8988T (cell line): Measurements from ENCODE around the gene SLC35E2B.
"Not testable (repeated sequence)": the region's sequence is repeated elsewhere in the genome, so short reads cannot be mapped to it uniquely, and the experiment has no call there.

Experiments used
- DNase-seq: peaks from one replicate; pipeline ENCODE4 v3.0.0; 2011

SLC35E2B gene

DNA sequence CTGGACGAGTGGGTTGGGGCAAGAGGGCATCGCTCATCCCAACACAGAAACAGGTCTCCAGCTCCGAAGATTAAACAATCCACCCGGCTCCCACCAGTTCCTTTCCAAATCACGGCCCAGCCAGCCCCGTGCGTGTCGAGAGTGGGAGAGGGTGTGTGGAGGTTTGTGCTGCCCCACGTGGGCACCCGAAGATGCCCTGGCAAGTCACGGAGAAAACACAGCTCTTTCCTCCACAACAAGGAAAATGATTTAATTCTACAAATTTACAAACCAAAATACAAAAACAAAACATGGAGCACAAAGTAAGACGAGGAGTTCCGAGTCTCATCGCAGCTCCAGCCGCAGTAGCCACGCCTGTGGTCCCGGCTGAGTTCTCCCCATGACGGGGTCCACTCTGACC is 9.9 kb upstream of the SLC35E2B start:
- DNase-seq = not testable (repeated sequence)

DNA sequence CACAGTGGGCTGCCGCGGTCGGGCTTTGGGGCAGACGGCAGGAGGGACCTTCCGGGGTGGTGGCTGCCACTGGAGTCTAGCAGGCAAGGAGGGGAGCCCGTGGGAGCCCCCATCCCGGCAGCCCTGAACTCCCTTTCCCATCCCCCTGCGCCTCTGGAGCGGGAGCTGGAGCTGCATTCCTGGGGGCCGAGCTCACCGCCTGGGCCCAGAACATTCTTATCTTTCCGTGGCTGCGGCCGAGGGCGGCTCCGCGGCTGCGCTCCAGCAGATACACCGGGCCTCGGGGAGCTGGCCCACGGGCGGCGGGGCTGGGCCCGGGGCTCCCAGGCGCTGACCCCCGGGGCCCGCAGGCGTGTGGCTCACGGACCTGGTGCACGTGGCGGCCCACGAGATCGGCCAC is 8.0 kb upstream of the SLC35E2B start:
- not testable (repeated sequence) for DNase-seq

DNA sequence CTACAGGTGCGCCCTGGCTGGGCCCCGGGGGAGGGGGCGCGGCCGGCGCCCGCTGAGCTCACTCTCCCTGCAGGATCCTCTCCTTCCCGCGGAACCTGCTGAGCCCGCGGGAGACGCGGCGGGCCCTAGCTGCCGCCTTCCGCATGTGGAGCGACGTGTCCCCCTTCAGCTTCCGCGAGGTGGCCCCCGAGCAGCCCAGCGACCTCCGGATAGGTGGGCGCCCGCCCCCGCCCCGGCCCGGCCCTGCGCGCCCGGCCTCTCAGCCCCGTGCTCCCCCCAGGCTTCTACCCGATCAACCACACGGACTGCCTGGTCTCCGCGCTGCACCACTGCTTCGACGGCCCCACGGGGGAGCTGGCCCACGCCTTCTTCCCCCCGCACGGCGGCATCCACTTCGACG is 7.5 kb upstream of the SLC35E2B start:
- DNase-seq = not testable (repeated sequence)

DNA sequence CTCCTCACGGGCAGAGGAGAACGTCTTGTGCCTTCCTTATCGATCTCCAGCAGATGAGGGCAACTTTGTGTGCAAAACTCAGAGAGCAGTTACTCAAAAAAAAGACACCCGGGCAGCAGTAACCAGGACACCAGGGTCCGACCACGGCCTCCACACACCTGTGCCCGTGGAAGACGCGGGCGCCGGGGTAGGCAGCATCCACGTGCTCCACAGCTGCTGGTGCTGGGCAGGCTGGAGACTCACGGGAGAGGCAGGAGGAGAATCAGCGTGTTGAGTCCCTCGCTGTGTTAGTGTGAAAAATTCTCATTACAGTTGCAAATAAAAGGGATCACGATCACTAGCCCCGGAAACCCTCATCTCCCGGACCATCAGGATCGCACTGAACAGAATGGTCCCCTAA is 6.5 kb upstream of the SLC35E2B start:
- not testable (repeated sequence) for DNase-seq

DNA sequence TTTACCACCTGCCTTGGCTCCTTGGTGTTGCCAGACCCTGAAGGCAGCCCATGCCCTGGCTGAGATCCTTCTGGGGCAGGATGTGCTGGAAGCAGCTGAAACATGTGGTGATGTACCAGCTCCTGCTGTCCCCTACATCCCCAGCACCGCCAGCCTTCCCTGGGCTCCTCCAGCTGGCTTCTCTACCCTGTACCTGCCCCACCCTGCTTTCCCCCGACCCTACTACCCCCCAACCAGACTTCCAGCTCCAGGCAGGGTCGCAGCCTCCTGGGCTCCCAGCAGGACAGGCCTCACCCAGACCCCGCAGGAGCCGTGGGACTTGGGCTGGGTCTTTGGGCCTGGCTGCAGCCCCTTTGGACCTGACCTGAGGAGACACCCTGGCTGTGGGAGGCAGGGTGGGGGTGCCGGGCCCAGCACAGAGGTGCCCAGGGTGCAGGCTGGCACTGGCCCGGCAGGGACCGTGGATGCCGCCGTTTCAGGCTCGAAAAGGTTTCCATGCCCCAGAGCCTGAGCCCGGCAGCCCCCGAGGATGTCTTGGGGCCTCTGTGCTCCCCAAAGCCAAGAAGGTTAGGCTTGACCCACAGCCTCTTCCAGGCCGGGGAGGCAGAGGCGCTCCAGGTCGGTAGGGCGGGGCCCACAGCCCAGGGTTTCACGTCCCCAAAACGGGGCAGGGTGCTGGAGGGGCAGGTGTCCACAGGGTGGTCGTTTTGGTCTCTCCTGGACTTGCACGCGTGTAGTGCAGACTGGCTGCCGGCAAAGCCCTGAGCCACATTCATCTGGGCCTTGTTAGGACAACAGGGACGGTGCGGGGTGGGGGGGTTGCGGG is 5.0 kb upstream of the SLC35E2B start:
- DNase-seq = not testable (repeated sequence)

DNA sequence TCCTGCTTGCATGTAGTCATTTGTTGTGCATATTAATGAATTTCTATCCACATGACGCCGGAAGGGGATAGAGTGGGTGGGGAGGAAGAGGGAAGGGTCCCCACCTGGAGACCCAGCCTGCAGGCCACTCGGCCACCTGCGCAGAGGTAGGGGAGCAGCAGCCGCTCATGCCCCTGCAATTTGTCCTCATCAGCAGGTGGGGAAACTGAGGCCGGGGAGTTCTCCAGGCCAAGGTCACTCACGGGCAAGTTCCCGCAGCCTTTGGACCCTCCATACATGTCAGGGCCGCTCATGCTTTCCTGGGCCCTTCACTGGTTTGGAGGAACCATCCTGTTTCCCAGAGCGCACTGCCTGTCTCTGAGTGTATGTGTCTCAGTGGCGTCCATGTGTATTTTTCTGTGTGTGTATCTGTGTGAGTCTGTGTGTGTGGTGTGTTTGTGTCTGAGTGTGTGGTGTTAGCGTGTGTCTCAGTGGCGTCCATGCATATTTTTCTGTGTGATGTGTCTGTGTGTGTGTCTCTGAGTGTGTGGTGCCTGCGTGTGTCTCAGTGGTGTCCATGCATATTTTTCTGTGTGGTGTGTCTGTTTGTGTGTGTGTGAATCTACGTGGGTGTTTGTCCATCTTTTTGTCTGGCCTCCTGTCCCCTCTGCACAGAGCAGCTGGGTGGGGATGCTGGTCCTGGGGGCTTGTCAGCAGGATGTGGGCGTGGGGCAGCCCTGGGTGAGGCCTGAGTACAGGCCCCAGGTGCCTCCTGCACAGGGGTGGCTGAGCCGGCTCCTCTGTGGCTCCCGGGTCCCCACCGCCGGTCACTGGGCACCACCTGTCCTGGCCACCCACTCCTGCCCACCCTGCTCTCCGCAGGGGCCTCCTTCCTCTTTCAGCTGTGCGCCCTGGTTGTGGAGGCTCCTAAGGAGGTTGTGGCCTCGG is 4.1 kb upstream of the SLC35E2B start:
- not testable (repeated sequence) for DNase-seq

DNA sequence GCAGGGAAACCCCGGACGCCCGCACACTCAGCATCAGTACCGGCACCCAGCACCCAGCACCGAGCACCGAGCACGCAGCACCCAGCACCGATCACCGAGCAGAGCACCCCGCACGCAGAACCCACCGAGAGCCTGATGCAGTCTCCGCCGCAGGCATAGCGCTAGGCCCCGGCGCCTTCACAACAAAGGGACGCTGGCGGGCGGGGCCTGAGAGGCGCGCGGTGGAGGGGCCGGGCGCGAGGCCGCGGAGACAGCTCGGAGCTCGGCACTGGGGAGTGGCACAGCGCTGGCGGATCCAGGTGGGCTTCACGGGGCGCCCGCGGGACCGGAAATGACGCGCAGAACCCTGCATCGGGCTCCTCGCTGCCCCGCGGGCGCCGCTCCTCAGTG is 276 bp downstream of the SLC35E2B start:
- not testable (repeated sequence) for DNase-seq

DNA sequence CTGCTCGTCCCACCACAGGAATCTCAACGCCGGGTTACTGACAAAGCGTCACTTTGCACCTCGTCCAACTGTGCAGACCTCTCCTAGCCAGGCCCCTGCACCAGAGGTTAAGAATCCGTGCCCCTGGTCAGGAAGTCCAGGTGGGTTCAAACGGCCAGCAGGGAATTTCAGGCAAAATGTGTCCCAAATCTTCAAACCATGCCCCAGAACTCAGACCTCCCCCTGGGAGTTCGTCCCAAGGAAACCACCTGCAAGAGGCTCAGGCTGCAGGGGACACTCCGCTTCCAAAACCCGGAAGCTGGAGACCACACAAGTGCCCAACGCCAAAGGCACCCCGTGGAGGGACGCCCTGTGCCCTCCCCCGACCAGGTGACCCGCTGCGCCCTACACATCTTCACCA is 1.2 kb downstream of the SLC35E2B start:
- DNase-seq = not testable (repeated sequence)

DNA sequence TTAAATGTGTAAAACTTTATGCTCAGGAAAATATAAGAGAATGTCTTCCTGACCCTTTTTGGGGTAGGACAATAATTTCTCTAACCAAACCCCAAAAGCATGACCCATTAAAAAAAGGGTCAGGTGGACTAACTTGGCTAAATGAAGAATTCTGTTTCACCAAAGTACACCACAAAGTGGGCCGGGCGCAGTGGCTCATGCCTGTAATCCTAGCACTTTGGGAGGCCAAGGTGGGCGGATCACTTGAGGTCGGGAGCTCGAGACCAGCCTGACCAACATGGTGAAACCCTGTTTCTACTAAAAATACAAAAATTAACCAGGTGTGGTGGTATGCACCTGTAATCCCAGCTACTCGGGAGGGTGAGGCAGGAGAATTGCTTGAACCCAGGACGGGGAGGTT is 3.1 kb downstream of the SLC35E2B start:
- not testable (repeated sequence) for DNase-seq

DNA sequence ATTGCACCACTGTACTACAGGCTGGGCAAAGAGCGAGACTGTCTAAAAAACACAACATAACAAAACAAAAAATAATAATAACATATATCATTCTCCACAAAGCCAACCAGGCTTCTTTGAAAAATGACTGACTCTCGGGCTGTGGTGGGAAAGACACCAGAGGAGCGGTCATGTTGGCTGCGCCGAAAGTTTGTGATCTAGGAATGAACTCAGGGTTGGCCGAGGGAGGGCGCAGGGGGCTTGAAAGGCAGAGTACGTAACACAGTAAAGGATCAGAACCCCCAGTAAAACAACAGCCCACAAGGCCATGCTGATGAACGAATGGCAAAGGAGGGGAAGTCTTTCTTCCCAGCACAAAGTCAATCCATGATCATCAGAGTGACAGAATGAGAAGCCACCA is 4.7 kb downstream of the SLC35E2B start:
- DNase-seq = no peak

DNA sequence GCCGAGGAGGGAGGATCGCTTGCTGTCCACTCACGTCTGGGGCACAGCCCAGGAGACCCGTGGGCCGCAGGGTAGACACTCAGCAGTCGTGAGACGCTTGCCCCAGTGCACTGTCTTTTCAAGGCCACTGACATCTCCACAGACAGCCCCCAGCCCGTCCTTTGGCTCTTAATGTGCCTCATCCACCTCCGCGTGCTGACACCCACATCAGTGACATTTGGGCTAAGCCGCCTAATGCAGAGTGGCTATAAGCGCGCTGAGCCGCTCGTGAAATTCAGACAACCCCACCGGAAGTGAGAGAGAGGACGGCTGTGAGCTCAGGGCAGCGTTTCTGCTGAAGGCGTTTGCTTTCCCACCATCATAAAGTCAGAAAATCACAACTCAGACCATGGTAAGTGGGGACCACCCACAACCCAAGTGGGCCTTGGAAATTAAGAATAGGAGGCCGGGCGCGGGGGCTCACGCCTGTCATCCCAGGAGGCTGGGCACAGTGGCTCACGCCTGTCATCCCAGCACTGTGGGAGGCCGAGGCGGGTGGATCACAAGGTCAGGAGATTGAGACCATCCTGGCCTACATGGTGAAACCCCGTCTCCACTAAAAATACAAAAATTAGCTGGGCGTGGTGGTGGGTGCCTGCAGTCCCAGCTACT is 8.4 kb downstream of the SLC35E2B start:
- no peak for DNase-seq

DNA sequence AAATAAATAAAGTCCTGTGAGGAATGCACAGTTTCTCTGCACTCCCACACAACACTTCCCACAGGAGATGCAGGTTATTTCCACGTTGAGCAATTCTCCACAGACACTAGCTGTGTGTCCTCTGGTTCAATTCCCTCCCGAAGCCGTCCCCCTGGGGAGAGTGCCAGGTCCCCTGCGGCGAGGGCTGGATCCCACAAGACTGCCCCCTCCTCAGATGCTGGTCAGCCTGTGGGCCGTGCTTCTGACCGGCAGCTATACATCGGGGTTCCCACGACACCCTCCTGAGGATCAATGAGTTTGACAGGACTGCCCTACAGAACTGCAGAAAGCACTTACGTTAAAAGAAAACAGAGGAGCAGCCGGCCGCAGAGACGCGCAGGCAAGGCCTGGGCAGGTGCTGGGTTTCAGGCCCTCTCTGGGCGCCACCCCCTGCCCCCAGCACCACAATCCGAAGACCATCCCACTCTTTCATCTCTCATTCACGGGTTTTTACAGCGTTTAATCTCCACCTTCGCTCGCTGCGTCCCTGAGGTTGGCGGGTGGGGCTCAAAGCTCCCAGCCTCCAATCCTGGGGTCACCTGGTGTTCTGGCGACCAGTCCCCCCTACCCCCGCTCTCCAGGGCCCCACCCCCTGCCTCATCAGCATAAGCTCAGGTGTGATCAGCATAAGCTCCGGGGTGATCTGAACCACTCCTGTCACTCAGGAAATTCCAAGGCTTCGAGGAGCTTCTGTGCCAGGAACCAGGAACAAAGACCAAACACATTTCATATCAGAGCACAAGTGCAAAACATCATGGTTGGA is 9.3 kb downstream of the SLC35E2B start:
- DNase-seq = no peak

DNA sequence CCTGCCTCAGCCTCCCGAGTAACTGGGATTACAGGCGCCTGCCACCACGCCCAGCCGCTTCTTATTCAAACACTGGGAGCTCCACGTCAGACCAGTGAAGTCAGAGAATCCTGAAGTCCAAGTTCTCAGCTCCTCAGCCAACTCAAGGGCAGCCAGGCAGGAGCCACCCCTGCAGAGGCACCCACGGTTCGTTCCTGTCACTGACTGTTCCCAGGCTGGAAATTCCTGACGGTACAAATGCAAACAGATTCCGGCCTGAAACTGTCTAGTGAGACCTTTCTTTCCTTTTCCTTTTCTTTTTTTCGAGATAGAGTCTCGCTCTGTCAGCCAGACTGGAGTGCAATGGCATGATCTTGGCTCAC is 11.7 kb downstream of the SLC35E2B start:
- DNase-seq = no peak

DNA sequence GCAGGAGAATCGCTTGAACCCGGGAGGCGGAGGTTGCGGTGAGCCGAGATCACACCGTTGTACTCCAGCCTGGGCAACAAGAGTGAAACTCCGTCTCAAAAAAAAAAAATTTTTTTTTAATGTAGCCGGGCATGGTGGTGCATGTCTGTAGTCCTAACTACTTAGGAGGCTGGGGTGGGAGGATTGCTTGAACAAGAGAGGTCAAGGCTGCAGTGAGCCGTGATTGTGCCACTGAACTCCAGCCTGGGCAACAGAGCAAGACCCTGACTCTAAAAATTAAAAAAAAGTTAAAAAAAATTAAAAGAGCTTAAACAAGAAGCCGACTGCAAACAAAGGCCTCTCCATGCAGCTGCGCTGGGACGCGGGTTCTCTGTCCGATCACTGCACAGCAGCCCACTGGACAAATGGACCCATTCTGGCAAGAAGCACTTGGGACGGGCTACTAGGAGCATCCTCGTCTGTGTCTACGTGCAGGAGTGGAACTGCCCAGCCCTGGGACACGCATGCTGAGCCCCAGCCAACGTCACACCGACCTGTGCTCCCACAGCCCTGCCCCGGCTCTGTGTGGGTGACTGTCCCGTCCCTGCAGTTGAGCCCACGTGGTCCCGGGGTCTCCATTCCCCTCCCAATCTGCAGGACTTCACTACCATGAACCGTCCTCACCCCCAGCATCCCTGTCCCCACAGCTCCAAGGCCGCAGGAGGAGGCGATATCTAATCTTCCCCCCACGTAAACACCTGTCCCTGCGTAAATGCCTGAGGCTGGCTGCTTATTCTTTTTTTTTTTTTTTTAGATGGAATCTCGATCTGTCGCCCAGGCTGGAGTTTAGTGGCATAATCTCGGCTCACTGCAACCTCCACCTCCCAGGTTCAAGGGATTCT is 12.3 kb downstream of the SLC35E2B start:
- DNase-seq = no peak

DNA sequence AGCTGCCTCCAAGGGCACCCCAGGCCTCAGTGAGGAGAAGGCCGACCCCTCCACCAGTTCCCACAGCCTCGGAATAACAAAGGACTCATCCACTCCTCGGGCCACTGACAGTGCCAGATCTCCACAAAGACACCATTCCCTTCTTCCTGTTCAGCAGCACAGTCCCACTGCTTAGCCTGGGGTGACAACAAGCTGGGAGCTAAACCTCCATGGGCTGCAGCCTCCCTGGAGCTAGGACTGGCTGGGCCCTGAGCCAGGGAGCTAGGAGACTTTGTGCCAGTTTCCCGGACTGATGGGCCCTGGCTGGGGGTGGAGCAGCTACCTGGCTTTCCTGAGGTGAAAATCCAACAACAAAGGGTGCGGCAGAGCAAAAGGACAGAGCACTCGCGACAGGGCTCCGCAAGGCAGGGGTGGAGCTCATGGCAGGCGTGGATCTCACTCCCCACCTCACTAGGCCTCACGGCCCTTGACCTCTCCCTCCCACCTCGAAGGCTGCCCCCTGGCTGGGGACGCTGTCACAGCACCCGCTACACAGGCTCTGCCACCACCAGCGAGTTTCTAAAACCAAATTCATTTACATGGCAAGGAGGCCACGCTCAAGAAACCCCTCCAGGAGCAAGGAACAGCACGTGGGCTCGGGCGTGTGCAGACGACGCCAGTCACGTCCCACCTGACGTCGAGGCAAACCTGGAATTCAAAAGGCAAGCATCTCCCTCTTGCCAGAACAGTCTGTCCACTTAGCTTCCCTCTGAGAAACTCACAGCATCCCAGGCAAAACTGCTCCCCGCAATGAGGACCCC is 13.8 kb downstream of the SLC35E2B start:
- DNase-seq = peak; percentile 49

DNA sequence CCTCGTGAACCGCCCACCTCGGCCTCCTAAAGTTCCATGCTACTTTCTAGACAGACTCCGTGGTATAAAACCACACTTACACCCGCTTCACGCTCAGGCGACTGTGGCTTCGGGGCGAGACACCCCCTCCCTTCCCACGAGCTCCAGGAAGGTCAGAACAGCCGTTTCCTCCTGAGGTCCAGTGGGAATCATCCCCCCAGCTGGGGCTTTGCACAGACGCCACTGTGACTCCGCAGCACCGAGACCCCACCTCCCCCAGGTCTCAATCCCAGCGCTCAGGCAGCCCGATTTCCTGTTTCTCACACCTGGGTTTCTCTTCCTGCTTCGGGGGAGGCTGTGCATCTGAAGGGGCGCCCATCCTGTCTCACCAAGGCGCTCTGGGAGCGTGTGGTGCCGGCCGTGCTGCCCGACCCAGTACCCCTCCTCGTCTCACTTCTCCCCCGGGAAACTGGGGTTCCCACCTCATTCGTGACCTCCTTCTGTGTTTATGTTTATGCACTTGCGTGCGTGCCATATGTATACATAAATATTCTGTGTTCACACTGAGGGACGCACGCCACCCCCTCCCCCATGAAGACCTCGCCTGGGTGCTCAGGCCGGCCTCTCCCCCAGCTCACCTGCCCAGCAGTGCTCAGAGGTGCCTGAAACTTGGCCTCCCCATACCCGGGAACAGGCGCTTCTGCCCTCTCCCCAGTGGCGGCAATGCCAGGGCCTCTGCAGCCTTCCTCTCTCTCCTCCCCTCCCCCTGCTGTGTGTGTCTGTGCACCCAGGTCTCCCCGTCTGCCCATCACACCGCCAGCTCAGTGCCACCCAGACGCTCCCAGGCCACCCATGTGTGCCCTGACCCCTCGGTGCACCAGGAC is 14.6 kb downstream of the SLC35E2B start:
- DNase-seq = no peak

DNA sequence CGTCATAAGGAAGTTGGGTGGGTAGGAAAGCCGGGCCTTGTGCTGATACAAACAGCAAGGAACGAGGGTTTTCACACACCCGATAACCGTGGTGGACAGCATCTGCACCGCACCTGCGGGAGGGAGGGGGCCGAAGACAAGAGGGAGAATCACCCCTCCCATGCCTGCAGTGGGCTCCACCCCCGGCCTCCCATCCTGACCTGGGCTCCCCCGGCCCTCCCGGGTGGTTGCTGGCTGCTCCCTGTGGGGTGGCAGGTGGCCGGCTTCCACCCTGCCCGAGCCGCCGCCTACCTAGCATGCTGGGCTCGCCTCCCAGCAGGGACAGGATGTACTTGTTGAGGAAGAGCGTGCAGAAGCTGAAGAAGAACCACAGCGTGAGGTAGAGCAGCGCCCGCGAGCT is 16.5 kb downstream of the SLC35E2B start:
- not testable (repeated sequence) for DNase-seq

DNA sequence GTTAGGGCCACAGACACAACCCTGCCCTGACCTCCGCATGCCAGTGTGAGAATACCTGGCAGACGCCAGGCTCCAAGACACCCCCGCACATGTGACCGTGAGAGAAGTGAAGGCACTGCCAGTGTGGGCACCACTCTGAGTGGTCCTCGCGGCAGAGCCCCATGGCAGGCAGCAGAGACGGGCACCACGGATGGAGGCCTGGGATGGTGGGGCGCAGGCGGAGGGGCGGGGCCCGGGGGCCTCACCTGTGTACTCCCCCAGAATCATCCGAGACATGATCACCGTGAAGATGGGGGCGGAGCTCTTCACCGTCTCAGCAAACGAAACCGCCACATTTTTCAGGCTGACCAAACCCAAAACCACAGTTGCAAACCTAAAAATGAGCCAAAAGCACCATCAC is 17.4 kb downstream of the SLC35E2B start:
- DNase-seq = not testable (repeated sequence)

DNA sequence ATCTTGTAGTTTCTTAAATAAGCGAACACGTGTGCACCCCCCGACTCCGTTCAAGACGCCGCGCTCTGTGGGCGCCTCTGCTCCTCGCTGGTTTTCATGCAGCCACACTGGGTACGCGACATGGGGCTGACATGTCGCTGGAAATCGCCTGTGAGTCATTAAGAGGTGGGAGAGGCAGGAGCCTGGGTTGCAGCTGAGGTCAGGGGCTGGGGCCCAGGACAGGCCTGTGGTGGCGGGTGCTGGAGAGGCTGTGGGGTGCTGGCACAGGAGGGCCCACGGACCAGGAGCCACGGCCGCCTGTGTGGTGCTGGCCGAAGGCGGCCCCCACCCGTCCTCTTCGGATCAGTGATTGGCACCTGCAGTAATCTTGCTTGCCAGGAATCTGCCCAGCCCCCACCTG is 17.8 kb downstream of the SLC35E2B start:
- DNase-seq = not testable (repeated sequence)
